WTC11 (cell line): ENCODE data around the gene FGD3. TPM values are rescaled to one million over a fixed set of nuclear protein-coding genes. Genes with fewer than 3 reads are reported as not detected.

Experiments used
- ATAC-seq: fragments of 200-7000 bp; cut with Tn5 transposase; 2 replicates; pipeline ENCODE4 v1.10.0; 2021; ENCODE audit warnings: mild to moderate bottlenecking, moderate library complexity
- CTCF ChIA-PET: fragments of 300-600 bp; sonication (Branson Sonifier 250); formaldehyde crosslinking; loops from one replicate; lab custom pipeline; 2021; ENCODE audit warnings: antibody characterized with exemption; lab: Charles Lee
- POLR2A ChIA-PET: fragments of 350-600 bp; sonication (Branson Sonifier 250); formaldehyde crosslinking; loops from one replicate; lab custom pipeline; 2021; ENCODE audit warnings: antibody characterized with exemption; lab: Charles Lee
- DNase-seq: peaks from one replicate; pipeline ENCODE4 v3.0.0; 2021; ENCODE audit warnings: low spot score
- H3K27ac Mint-ChIP-seq: 2 replicates; pipeline ENCODE4 v1.8.0; 2021; ENCODE audit warnings: mixed read lengths
- H3K27me3 Mint-ChIP-seq: 2 replicates; pipeline ENCODE4 v1.8.0; 2021; ENCODE audit warnings: low read depth, mild to moderate bottlenecking, moderate library complexity, mixed read lengths
- H3K36me3 Mint-ChIP-seq: 2 replicates; pipeline ENCODE4 v1.8.0; 2021; ENCODE audit warnings: mixed read lengths
- H3K4me1 Mint-ChIP-seq: 2 replicates; pipeline ENCODE4 v1.8.0; 2022; ENCODE audit warnings: mixed read lengths
- H3K4me3 Mint-ChIP-seq: 2 replicates; pipeline ENCODE4 v1.8.0; 2021; ENCODE audit warnings: mild to moderate bottlenecking, moderate library complexity, mixed read lengths
- H3K9me3 Mint-ChIP-seq: 2 replicates; pipeline ENCODE4 v1.8.0; 2021; ENCODE audit warnings: mixed read lengths
- CBFB ChIP-seq: sonication (generic); formaldehyde crosslinking; IDR thresholded peaks from 2 replicates; pipeline ENCODE4 v1.8.1; 2022; ENCODE audit warnings: mild to moderate bottlenecking, low read depth, missing genetic modification reagents
- JAZF1 ChIP-seq: fragments of 250-450 bp; sonication (Bioruptor Pico); IDR thresholded peaks from 2 replicates; pipeline ENCODE4 v1.9.0; 2021; ENCODE audit warnings: moderate library complexity, mild to moderate bottlenecking, inconsistent platforms
- MYBL2 ChIP-seq: sonication (generic); formaldehyde crosslinking; IDR thresholded peaks from 2 replicates; pipeline ENCODE4 v1.8.1; 2023; ENCODE audit warnings: mild to moderate bottlenecking, moderate library complexity, missing genetic modification reagents
- NFATC4 ChIP-seq: fragments of 250-450 bp; sonication (Bioruptor Pico); IDR thresholded peaks from 2 replicates; pipeline ENCODE4 v1.9.0; 2021; ENCODE audit warnings: mild to moderate bottlenecking
- NR1H2 ChIP-seq: sonication (generic); formaldehyde crosslinking; IDR thresholded peaks from 2 replicates; pipeline ENCODE4 v1.9.0; 2021; ENCODE audit warnings: mild to moderate bottlenecking, moderate library complexity, missing genetic modification reagents
- NR2C2 ChIP-seq: sonication (generic); formaldehyde crosslinking; IDR thresholded peaks from 2 replicates; pipeline ENCODE4 v1.8.0; 2022; ENCODE audit warnings: mild to moderate bottlenecking, missing genetic modification reagents
- PRRX2 ChIP-seq: fragments of 250-450 bp; sonication (Bioruptor Pico); IDR thresholded peaks from 2 replicates; pipeline ENCODE4 v1.8.0; 2021; ENCODE audit warnings: mild to moderate bottlenecking
- RELA ChIP-seq: sonication (generic); formaldehyde crosslinking; IDR thresholded peaks from 2 replicates; pipeline ENCODE4 v1.8.1; 2022; ENCODE audit warnings: missing genetic modification reagents, mild to moderate bottlenecking, borderline replicate concordance
- ZNF138 ChIP-seq: sonication (generic); formaldehyde crosslinking; conservative IDR thresholded peaks from 2 replicates; pipeline ENCODE4 v1.8.1; 2022; ENCODE audit warnings: mild to moderate bottlenecking, moderate library complexity, missing genetic modification reagents
- ZNF317 ChIP-seq: sonication (generic); formaldehyde crosslinking; IDR thresholded peaks from 2 replicates; pipeline ENCODE4 v1.8.1; 2023; ENCODE audit warnings: low read depth, mild to moderate bottlenecking, moderate library complexity, missing genetic modification reagents, borderline replicate concordance
- ZNF416 ChIP-seq: fragments of 250-450 bp; sonication (Bioruptor Pico); IDR thresholded peaks from 2 replicates; pipeline ENCODE4 v1.9.0; 2021; ENCODE audit warnings: mild to moderate bottlenecking, inconsistent platforms
- ZNF423 ChIP-seq: fragments of 250-450 bp; sonication (Bioruptor Pico); IDR thresholded peaks from 2 replicates; pipeline ENCODE4 v2.1.2; 2022; ENCODE audit warnings: mild to moderate bottlenecking, moderate library complexity
- total RNA-seq: library from RNA; stranded (reverse); gene quantifications from 3 replicates; pipeline ENCODE4 v1.2.3, GENCODE V29; 2021
- TF ChIP-seq, protein P1 (sequence below): sonication (generic); formaldehyde crosslinking; IDR thresholded peaks from 2 replicates; pipeline ENCODE4 v1.8.1; 2023; ENCODE audit warnings: mild to moderate bottlenecking, moderate library complexity, missing genetic modification reagents
- TF ChIP-seq, protein P2 (sequence below): sonication (generic); formaldehyde crosslinking; IDR thresholded peaks from 2 replicates; pipeline ENCODE4 v1.8.0; 2022; ENCODE audit warnings: missing genetic modification reagents
- TF ChIP-seq, protein P3 (sequence below): sonication (generic); formaldehyde crosslinking; IDR thresholded peaks from 2 replicates; pipeline ENCODE4 v1.8.0; 2022; ENCODE audit warnings: mild to moderate bottlenecking, missing genetic modification reagents
- TF ChIP-seq, protein P4 (sequence below): sonication (generic); formaldehyde crosslinking; IDR thresholded peaks from 2 replicates; pipeline ENCODE4 v1.8.0; 2022; ENCODE audit warnings: mild to moderate bottlenecking, missing genetic modification reagents
- TF ChIP-seq, protein P5 (sequence below): sonication (generic); formaldehyde crosslinking; IDR thresholded peaks from 2 replicates; pipeline ENCODE4 v1.8.1; 2023; ENCODE audit warnings: mild to moderate bottlenecking, missing genetic modification reagents
- TF ChIP-seq, protein P6 (sequence below): sonication (generic); formaldehyde crosslinking; IDR thresholded peaks from 2 replicates; pipeline ENCODE4 v1.8.1; 2023; ENCODE audit warnings: mild to moderate bottlenecking, missing genetic modification reagents, moderate library complexity
- TF ChIP-seq, protein P7 (sequence below): fragments of 200-600 bp; IDR thresholded peaks from 2 replicates; pipeline ENCODE4 v1.8.0; 2022; ENCODE audit warnings: antibody characterized with exemption
- TF ChIP-seq, protein P8 (sequence below): sonication (generic); formaldehyde crosslinking; IDR thresholded peaks from 2 replicates; pipeline ENCODE4 v1.8.0; 2022; ENCODE audit warnings: mild to moderate bottlenecking, missing genetic modification reagents

The FGD3 gene
- total RNA-seq, 1 experiment from 2014 or later: 1.9 TPM

DNA sequence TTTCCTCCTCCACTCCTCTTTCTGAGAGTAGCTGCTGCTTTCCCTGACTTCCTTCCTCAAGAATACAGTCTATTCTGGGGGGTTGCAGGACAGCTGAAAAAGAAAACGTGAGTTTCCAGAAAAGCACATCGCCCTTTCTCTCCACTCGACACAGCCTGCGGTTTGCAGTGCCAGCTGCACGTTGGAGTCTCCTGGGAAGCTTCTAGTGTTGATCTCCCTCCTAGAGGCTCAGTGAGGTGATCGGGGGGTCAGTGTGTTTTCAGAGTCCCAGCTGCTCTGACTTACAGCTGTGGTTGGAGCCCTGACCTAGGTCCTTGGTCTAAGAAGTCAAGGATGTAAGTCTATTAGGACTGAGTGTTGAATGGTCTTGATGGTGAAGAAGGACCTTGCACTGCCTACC lies 86.2 kb downstream of the FGD3 start:
- Mint-ChIP-seq H3K4me3 (no peak overlapping the region), H3K27ac (peak overlapping the region; percentile 80; the same call in 1 of the 2 replicates), H3K4me1 (peaks cover 17% of the 10 kb centered on the region), H3K9me3 (no peaks in the 10 kb centered on the region), H3K27me3 (no peaks in the 10 kb centered on the region), H3K36me3 (no peaks in the 10 kb centered on the region)
- ATAC-seq: no peak
- TF ChIP-seq, protein P1, sequence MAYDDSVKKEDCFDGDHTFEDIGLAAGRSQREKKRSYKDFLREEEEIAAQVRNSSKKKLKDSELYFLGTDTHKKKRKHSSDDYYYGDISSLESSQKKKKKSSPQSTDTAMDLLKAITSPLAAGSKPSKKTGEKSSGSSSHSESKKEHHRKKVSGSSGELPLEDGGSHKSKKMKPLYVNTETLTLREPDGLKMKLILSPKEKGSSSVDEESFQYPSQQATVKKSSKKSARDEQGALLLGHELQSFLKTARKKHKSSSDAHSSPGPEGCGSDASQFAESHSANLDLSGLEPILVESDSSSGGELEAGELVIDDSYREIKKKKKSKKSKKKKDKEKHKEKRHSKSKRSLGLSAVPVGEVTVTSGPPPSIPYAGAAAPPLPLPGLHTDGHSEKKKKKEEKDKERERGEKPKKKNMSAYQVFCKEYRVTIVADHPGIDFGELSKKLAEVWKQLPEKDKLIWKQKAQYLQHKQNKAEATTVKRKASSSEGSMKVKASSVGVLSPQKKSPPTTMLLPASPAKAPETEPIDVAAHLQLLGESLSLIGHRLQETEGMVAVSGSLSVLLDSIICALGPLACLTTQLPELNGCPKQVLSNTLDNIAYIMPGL (CRISPR knock-in tag): no peak
- TF ChIP-seq NR1H2 (CRISPR knock-in tag) (no peak), ZNF423 (CRISPR knock-in tag) (no peak), RELA (no peak), ZNF416 (no peak), PRRX2 (no peak), JAZF1 (no peak), ZNF317 (CRISPR knock-in tag) (no peak), MYBL2 (no peak), CBFB (no peak), NR2C2 (no peak), NFATC4 (CRISPR knock-in tag) (no peak), ZNF138 (CRISPR knock-in tag) (no peak)
- TF ChIP-seq, protein P2, sequence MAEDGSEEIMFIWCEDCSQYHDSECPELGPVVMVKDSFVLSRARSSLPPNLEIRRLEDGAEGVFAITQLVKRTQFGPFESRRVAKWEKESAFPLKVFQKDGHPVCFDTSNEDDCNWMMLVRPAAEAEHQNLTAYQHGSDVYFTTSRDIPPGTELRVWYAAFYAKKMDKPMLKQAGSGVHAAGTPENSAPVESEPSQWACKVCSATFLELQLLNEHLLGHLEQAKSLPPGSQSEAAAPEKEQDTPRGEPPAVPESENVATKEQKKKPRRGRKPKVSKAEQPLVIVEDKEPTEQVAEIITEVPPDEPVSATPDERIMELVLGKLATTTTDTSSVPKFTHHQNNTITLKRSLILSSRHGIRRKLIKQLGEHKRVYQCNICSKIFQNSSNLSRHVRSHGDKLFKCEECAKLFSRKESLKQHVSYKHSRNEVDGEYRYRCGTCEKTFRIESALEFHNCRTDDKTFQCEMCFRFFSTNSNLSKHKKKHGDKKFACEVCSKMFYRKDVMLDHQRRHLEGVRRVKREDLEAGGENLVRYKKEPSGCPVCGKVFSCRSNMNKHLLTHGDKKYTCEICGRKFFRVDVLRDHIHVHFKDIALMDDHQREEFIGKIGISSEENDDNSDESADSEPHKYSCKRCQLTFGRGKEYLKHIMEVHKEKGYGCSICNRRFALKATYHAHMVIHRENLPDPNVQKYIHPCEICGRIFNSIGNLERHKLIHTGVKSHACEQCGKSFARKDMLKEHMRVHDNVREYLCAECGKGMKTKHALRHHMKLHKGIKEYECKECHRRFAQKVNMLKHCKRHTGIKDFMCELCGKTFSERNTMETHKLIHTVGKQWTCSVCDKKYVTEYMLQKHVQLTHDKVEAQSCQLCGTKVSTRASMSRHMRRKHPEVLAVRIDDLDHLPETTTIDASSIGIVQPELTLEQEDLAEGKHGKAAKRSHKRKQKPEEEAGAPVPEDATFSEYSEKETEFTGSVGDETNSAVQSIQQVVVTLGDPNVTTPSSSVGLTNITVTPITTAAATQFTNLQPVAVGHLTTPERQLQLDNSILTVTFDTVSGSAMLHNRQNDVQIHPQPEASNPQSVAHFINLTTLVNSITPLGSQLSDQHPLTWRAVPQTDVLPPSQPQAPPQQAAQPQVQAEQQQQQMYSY (CRISPR knock-in tag): no peak
- TF ChIP-seq, protein P3, sequence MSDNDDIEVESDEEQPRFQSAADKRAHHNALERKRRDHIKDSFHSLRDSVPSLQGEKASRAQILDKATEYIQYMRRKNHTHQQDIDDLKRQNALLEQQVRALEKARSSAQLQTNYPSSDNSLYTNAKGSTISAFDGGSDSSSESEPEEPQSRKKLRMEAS (CRISPR knock-in tag): no peak
- TF ChIP-seq, protein P4, sequence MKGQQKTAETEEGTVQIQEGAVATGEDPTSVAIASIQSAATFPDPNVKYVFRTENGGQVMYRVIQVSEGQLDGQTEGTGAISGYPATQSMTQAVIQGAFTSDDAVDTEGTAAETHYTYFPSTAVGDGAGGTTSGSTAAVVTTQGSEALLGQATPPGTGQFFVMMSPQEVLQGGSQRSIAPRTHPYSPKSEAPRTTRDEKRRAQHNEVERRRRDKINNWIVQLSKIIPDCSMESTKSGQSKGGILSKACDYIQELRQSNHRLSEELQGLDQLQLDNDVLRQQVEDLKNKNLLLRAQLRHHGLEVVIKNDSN: no peak
- TF ChIP-seq, protein P5, sequence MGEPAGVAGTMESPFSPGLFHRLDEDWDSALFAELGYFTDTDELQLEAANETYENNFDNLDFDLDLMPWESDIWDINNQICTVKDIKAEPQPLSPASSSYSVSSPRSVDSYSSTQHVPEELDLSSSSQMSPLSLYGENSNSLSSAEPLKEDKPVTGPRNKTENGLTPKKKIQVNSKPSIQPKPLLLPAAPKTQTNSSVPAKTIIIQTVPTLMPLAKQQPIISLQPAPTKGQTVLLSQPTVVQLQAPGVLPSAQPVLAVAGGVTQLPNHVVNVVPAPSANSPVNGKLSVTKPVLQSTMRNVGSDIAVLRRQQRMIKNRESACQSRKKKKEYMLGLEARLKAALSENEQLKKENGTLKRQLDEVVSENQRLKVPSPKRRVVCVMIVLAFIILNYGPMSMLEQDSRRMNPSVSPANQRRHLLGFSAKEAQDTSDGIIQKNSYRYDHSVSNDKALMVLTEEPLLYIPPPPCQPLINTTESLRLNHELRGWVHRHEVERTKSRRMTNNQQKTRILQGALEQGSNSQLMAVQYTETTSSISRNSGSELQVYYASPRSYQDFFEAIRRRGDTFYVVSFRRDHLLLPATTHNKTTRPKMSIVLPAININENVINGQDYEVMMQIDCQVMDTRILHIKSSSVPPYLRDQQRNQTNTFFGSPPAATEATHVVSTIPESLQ: no peak
- TF ChIP-seq, protein P6, sequence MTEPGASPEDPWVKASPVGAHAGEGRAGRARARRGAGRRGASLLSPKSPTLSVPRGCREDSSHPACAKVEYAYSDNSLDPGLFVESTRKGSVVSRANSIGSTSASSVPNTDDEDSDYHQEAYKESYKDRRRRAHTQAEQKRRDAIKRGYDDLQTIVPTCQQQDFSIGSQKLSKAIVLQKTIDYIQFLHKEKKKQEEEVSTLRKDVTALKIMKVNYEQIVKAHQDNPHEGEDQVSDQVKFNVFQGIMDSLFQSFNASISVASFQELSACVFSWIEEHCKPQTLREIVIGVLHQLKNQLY: no peak
- TF ChIP-seq, protein P7, sequence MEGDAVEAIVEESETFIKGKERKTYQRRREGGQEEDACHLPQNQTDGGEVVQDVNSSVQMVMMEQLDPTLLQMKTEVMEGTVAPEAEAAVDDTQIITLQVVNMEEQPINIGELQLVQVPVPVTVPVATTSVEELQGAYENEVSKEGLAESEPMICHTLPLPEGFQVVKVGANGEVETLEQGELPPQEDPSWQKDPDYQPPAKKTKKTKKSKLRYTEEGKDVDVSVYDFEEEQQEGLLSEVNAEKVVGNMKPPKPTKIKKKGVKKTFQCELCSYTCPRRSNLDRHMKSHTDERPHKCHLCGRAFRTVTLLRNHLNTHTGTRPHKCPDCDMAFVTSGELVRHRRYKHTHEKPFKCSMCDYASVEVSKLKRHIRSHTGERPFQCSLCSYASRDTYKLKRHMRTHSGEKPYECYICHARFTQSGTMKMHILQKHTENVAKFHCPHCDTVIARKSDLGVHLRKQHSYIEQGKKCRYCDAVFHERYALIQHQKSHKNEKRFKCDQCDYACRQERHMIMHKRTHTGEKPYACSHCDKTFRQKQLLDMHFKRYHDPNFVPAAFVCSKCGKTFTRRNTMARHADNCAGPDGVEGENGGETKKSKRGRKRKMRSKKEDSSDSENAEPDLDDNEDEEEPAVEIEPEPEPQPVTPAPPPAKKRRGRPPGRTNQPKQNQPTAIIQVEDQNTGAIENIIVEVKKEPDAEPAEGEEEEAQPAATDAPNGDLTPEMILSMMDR: no peak
- TF ChIP-seq, protein P8, sequence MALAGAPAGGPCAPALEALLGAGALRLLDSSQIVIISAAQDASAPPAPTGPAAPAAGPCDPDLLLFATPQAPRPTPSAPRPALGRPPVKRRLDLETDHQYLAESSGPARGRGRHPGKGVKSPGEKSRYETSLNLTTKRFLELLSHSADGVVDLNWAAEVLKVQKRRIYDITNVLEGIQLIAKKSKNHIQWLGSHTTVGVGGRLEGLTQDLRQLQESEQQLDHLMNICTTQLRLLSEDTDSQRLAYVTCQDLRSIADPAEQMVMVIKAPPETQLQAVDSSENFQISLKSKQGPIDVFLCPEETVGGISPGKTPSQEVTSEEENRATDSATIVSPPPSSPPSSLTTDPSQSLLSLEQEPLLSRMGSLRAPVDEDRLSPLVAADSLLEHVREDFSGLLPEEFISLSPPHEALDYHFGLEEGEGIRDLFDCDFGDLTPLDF (CRISPR knock-in tag): no peak
- no peak for DNase-seq
- ChIA-PET CTCF (interaction anchor here (1.0 to 1.2 kb wide), 3 partner anchors 18 to 75 kb away, joined by 3 read pairs; no protein-coding TSS in a partner anchor), POLR2A (no interaction called here)
